A673 (cell line): ENCODE results near the gene EZH1. TPM values are rescaled to one million over a fixed set of nuclear protein-coding genes. Genes with fewer than 3 reads are reported as not detected.

ENCODE experiments used
- BruUV-seq: library from RNA; stranded (reverse); fragments of 400-500 nt; replicated peaks from 2 replicates; lab custom pipeline; 2021; lab: Mats Ljungman, UMichigan
- CTCF ChIA-PET: fragments of 300-600 bp; sonication (Branson Sonifier 250); formaldehyde crosslinking; loops from one replicate; lab custom pipeline; 2022; ENCODE audit warnings: antibody characterized with exemption; lab: Charles Lee
- POLR2A ChIA-PET: fragments of 300-600 bp; sonication (Branson Sonifier 250); formaldehyde crosslinking; loops from one replicate; lab custom pipeline; 2022; ENCODE audit warnings: antibody characterized with exemption; ENCODE audit not compliant: low non-redundant PET; lab: Charles Lee
- DNase-seq: peaks from one replicate; pipeline ENCODE4 v3.0.0-alpha.2; 2015; ENCODE audit warnings: low spot score
- H3K27ac ChIP-seq: fragments of 200-600 bp; sonication (generic); 2 replicates; pipeline ENCODE4 v1.5.1; 2016; ENCODE audit warnings: mixed run types, low read depth, mild to moderate bottlenecking, mixed read lengths, antibody characterized with exemption, low read length; ENCODE audit not compliant: poor library complexity, severe bottlenecking
- H3K27me3 ChIP-seq: fragments of 200-600 bp; sonication (generic); replicated peaks from 2 replicates; pipeline ENCODE4 v1.6.1; 2017; ENCODE audit warnings: mixed run types, low read depth, mild to moderate bottlenecking, mixed read lengths, antibody characterized with exemption, low read length; ENCODE audit not compliant: insufficient read depth, poor library complexity
- H3K36me3 ChIP-seq: fragments of 200-600 bp; sonication (generic); 2 replicates; pipeline ENCODE4 v1.6.1; 2016; ENCODE audit warnings: mixed run types, mild to moderate bottlenecking, mixed read lengths, antibody characterized with exemption, low read length; ENCODE audit not compliant: insufficient read depth, poor library complexity, severe bottlenecking
- H3K4me1 ChIP-seq: fragments of 200-600 bp; sonication (generic); 2 replicates; pipeline ENCODE4 v1.6.1; 2017; ENCODE audit warnings: mixed run types, mild to moderate bottlenecking, mixed read lengths, antibody characterized with exemption, low read length; ENCODE audit not compliant: insufficient read depth, poor library complexity, severe bottlenecking
- H3K4me3 ChIP-seq: fragments of 200-600 bp; sonication (generic); 2 replicates; pipeline ENCODE4 v1.5.1; 2016; ENCODE audit warnings: low read depth, mixed run types, mild to moderate bottlenecking, mixed read lengths, low read length; ENCODE audit not compliant: poor library complexity, severe bottlenecking
- H3K9me3 ChIP-seq: fragments of 200-600 bp; sonication (generic); 2 replicates; pipeline ENCODE4 v1.6.1; 2016; ENCODE audit warnings: mixed run types, low read depth, mild to moderate bottlenecking, mixed read lengths, antibody characterized with exemption, low read length; ENCODE audit not compliant: poor library complexity, severe bottlenecking
- EZH2 ChIP-seq: fragments of 200-600 bp; sonication (generic); IDR thresholded peaks from 2 replicates; pipeline ENCODE4 v1.6.1; 2017; ENCODE audit warnings: borderline replicate concordance, low read depth, mild to moderate bottlenecking, mixed read lengths, antibody characterized with exemption, low read length; ENCODE audit not compliant: poor library complexity, severe bottlenecking
- intact Hi-C: fragments of 100-400 bp; cut with micrococcal nuclease; formaldehyde crosslinking; loops from one replicate; pipeline ENCODE4 v1.10.0; 2022; ENCODE audit not compliant: unreplicated experiment
- total RNA-seq: library from RNA; stranded (reverse); gene quantifications from 2 replicates; pipeline ENCODE4 v1.2.3, GENCODE V29; 2021
- TF ChIP-seq, protein P1 (sequence below): fragments of 300-800, 200-600 bp; sonication (generic); conservative IDR thresholded peaks from 2 replicates; pipeline ENCODE4 v1.5.1; 2017; ENCODE audit warnings: low read depth, mild to moderate bottlenecking, antibody characterized with exemption, low read length, moderate library complexity, mixed read lengths

Gene EZH1
- total RNA-seq, 1 experiment from 2014 or later = 16.4 TPM

DNA sequence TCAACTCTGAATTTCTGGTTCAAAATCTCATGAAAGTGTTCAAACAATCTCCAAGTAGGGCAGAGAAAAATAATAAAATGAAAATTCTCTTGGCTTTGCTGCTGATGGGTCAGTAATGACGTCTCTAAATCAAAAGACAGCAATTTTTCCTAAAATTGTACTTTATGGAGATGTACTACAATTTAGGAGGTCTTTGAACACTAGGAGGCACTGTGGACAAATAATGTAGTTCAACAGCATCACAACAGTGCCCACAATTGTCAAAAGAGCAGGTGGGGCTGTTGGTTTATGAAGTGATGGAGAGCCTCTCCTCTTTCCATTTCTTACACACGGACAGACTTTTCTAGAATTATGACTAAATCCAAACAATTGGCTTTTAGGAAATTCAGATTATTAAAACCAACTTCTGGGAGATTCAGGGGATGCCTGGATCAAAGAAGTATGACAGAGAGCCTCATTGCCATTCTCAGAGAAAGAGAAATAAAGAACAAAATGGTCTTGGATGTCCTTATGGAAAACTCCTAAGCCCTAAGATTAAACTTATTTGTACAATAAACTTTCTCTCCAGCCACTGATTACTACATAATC is 23.8 kb downstream of the EZH1 start:
- no TSS peak for BruUV-seq
- no peaks in the 10 kb centered on the region for H3K27me3 ChIP-seq
- ChIA-PET POLR2A (no interaction called here), CTCF (interaction anchor here (0.6 kb wide), 1 partner anchor 78 kb away, joined by 3 read pairs; no protein-coding TSS in a partner anchor)
- no peak overlapping the region for H3K4me3 ChIP-seq
- TF ChIP-seq, protein P1, sequence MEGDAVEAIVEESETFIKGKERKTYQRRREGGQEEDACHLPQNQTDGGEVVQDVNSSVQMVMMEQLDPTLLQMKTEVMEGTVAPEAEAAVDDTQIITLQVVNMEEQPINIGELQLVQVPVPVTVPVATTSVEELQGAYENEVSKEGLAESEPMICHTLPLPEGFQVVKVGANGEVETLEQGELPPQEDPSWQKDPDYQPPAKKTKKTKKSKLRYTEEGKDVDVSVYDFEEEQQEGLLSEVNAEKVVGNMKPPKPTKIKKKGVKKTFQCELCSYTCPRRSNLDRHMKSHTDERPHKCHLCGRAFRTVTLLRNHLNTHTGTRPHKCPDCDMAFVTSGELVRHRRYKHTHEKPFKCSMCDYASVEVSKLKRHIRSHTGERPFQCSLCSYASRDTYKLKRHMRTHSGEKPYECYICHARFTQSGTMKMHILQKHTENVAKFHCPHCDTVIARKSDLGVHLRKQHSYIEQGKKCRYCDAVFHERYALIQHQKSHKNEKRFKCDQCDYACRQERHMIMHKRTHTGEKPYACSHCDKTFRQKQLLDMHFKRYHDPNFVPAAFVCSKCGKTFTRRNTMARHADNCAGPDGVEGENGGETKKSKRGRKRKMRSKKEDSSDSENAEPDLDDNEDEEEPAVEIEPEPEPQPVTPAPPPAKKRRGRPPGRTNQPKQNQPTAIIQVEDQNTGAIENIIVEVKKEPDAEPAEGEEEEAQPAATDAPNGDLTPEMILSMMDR = peak; percentile 61
- no peak for TF ChIP-seq EZH2
- peak; percentile 57 for DNase-seq
- H3K9me3 ChIP-seq = no peaks in the 10 kb centered on the region
- H3K27ac ChIP-seq = no peak overlapping the region
- intact Hi-C loops = loop anchor here (10.0 kb wide), 1 partner anchor 104 kb away; the partner anchor contains the start of gene BECN1
- H3K36me3 ChIP-seq = peaks cover 25% of the 10 kb centered on the region
- H3K4me1 ChIP-seq = no peaks in the 10 kb centered on the region

DNA sequence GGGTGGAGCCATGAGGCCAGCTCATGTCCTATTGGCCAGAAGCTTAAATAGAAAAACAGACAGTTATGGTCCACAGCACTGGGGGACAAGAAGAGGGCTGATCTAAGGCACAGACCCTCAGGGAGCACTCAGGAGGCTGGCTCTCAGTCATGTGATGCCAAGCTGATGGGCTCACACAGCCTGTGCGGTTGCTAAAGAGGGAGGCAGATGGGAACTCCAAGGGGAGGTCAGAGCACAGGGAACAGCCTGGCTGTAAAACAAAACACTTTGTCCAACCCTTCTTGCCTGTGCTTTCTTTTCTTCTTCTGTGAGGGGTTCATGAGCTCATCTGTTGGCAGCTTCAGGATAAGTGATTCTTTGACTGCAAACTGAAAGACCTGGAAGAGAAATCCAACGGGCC is 35.3 kb downstream of the EZH1 start:
- H3K27me3 ChIP-seq = no peaks in the 10 kb centered on the region
- no TSS peak for BruUV-seq
- no peaks in the 10 kb centered on the region for H3K4me1 ChIP-seq
- peaks cover 21% of the 10 kb centered on the region for H3K36me3 ChIP-seq
- H3K27ac ChIP-seq = no peak overlapping the region
- ChIA-PET POLR2A (no interaction called here), CTCF (no interaction called here)
- H3K9me3 ChIP-seq = no peaks in the 10 kb centered on the region
- no peak for DNase-seq
- H3K4me3 ChIP-seq = no peak overlapping the region
- no peak for TF ChIP-seq EZH2
- TF ChIP-seq, protein P1 = no peak
- intact Hi-C loops = no loop called here

DNA sequence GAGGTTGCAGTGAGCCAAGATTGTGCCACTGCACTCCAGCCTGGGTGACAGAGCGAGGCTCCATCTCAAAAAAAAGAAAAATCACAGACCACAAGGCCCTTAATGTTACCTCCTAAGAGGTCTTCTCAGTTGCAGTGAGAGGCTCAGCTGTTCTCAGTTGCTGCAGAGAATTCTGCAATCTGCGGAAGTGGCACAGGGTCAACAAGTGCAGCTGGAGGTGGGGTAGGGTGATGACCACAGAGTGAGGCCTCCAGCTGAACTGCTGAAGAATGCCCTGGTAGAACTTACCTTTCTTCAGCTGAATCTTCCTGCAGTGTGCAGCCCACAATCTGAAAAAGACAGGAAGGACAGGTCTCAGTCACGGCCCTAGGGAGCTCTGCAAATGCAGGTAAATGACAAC is 36.3 kb downstream of the EZH1 start:
- Histone ChIP-seq H3K4me3 (no peak overlapping the region), H3K27ac (no peak overlapping the region), H3K9me3 (no peaks in the 10 kb centered on the region), H3K36me3 (peaks cover 22% of the 10 kb centered on the region), H3K27me3 (no peaks in the 10 kb centered on the region), H3K4me1 (no peaks in the 10 kb centered on the region)
- BruUV-seq = no TSS peak
- TF ChIP-seq EZH2 = no peak
- TF ChIP-seq, protein P1 = no peak
- CTCF ChIA-PET = no interaction called here
- intact Hi-C loops = no loop called here
- DNase-seq = no peak
- POLR2A ChIA-PET = no interaction called here
